Measurements from ENCODE around the gene UBE2N. TPM values are rescaled to one million over a fixed set of nuclear protein-coding genes. Genes with fewer than 3 reads are reported as not detected.
A peak's percentile ranks its signal among the peaks of the same experiment; 100 is the strongest.

UBE2N gene
- total RNA-seq, 1 experiment from 2014 or later, result 205 TPM

DNA sequence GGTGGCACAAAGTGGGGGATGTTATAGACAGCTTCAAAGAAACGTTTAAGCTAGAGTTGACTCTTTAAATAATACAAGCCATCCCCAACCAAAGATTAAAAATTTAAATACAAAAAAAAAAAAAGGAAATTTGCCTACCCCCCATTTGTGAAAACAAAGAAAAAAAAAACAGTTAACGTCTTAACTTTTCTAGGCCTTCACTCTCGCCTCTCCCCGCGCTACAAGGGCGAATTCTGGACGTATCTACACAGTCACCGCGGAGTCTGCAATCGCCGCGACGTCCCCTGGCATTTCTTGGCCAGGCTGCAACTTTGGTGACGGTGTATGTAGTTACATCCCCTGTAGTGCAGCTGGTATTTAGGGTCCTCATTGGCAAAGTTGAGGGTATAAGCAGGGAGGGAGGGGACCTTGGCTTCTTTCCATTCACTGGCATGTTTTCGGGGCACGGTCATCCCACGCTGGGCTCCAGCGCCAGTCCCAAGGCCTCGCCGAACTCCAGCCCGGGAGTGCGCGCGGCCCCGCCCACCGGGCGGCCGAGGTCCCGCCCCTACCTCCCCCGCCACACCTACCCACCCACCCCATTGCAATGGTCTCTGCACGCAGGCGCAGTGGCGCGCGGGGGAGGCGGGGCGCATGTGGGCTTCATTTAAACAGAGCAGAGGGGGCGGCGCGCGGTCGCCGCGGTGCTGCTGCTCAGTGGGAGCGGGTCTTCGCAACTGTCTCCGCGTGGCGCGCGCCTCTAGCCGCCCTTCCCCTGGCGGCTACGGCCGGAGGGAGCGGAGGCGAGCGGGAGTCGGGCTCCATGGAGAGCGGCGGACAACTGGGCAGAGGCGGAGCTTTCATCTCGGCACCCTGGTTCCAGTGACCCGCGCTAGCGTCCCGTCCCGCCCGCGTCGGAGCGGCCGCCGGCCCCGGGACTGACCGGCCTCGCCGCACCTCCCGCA is 64.2 kb downstream of the UBE2N start, which contains the start of gene NUDT4:
NUDT4 (plus strand) TSS at position 674 of the 944 bp plus-strand sequence. CDS start 398 bp downstream, outside the sequence.
- H3K4me2 ChIP-seq (ENCODE audit: low read length), result peak within 1 kb of the TSS; percentile 90

DNA sequence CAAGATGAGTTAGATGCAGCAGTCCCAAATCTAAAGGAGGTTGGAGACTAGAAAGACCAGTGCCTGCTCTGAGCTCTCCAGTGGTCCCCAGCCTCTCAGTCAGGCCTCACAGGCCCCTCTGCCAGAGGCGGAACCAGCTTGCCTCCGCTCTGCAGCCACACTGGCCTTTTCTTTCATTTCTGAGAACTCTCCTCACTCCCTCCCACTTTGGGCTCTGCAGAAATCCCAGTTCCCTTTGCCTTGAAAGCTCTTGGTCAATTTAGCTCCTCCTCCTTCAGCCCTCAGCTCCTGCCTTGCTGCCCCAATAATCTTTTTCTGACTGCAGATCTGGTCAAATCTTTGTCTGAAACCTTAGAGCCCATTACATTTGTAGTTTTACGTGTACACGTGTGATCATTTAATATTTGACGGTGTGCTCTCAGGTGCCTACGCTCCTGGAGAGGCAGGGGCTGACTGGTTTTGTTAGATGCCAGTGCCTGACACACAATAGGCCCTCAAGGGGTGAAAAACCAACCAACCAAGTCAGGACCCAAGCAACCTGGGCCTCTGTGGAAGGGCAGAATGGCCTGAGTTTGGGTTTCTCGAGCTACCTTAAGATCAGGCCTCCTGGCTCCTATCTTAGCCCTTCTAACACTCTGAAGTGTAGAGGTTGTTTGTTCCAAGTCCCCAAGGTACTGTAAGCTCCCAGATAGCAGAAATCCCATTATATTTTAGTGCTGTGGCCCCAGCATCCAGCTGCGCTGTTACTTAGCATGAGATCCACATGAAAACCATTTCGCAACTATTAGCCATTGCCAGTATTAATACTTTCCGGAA is 65.1 kb downstream of the UBE2N start:
- ATAC-seq (no peak), DNase-seq (peak; percentile 21)
- Histone ChIP-seq H3K27me3 (ENCODE audit: low read length) (no peaks in the 10 kb centered on the region), H3K9ac (ENCODE audit: low read length) (peak overlapping the region; percentile 80), H3K9me3 (ENCODE audit: low read length) (no peaks in the 10 kb centered on the region), H2AFZ (ENCODE audit: low read length) (peak overlapping the region; percentile 89), H3K4me1 (ENCODE audit: insufficient read depth, low read length) (peaks cover 28% of the 10 kb centered on the region), H3K4me2 (ENCODE audit: low read length) (peak overlapping the region; percentile 90), H3F3A (ENCODE audit: low read length, unreplicated experiment) (no peaks in the 10 kb centered on the region), H3K36me3 (ENCODE audit: low read depth, low read length) (no peaks in the 10 kb centered on the region), H3K4me3 (ENCODE audit: low read length) (peak overlapping the region; percentile 74), H4K20me1 (ENCODE audit: low read length) (peaks cover 30% of the 10 kb centered on the region), H3K9me2 (replicated peaks; ENCODE audit: low read length) (no peaks in the 10 kb centered on the region), H3K79me2 (ENCODE audit: low read length) (peaks cover 35% of the 10 kb centered on the region), H3K27ac (ENCODE audit: low read length) (no peak overlapping the region)
- TF ChIP-seq, protein P1, sequence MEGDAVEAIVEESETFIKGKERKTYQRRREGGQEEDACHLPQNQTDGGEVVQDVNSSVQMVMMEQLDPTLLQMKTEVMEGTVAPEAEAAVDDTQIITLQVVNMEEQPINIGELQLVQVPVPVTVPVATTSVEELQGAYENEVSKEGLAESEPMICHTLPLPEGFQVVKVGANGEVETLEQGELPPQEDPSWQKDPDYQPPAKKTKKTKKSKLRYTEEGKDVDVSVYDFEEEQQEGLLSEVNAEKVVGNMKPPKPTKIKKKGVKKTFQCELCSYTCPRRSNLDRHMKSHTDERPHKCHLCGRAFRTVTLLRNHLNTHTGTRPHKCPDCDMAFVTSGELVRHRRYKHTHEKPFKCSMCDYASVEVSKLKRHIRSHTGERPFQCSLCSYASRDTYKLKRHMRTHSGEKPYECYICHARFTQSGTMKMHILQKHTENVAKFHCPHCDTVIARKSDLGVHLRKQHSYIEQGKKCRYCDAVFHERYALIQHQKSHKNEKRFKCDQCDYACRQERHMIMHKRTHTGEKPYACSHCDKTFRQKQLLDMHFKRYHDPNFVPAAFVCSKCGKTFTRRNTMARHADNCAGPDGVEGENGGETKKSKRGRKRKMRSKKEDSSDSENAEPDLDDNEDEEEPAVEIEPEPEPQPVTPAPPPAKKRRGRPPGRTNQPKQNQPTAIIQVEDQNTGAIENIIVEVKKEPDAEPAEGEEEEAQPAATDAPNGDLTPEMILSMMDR (conservative IDR thresholded peaks at IDR 0.05; ENCODE audit: low read depth, low read length), result no peak
- intact Hi-C loops (cut with micrococcal nuclease), result loop anchor here (1.0 to 10.0 kb wide), 6 partner anchors 49 to 284 kb away; no protein-coding TSS in a partner anchor
- no TSS peak for BruUV-seq (replicated peaks)
- CTCF ChIA-PET, result interaction anchor here (0.6 kb wide), 1 partner anchor 118 kb away, joined by 4 read pairs; no protein-coding TSS in a partner anchor
- POLR2A ChIA-PET (ENCODE audit: unreplicated experiment), result interaction anchor here (0.5 to 0.7 kb wide), 3 partner anchors 53 to 389 kb away, joined by 3 to 15 read pairs (median 8); no protein-coding TSS in a partner anchor

More for the DNA sequence above, 64.2 kb downstream of the UBE2N start, which contains the start of gene NUDT4:
- Histone ChIP-seq H2AFZ (ENCODE audit: low read length) (peak within 1 kb of the TSS; percentile 89), H3F3A (ENCODE audit: low read length, unreplicated experiment) (no peaks in the 10 kb centered on the region), H3K4me3 (ENCODE audit: low read length) (peak within 1 kb of the TSS; percentile 97), H3K27ac (ENCODE audit: low read length) (peak within 1 kb of the TSS; percentile 15; the same call in 1 of the 2 replicates), H3K9ac (ENCODE audit: low read length) (peak within 1 kb of the TSS; percentile 80), H3K9me3 (ENCODE audit: low read length) (no peaks in the 10 kb centered on the region), H3K36me3 (ENCODE audit: low read depth, low read length) (no peaks in the 10 kb centered on the region), H3K9me2 (replicated peaks; ENCODE audit: low read length) (no peaks in the 10 kb centered on the region), H4K20me1 (ENCODE audit: low read length) (peaks cover 31% of the 10 kb centered on the region), H3K27me3 (ENCODE audit: low read length) (no peaks in the 10 kb centered on the region), H3K4me1 (ENCODE audit: insufficient read depth, low read length) (peaks cover 30% of the 10 kb centered on the region), H3K79me2 (ENCODE audit: low read length) (peaks cover 44% of the 10 kb centered on the region)
- BruUV-seq (replicated peaks), result TSS peak; percentile 72
- ChIA-PET CTCF (no interaction called here), POLR2A (ENCODE audit: unreplicated experiment) (interaction anchor here (0.5 to 0.7 kb wide), 3 partner anchors 52 to 390 kb away, joined by 3 to 15 read pairs (median 8); no protein-coding TSS in a partner anchor)
- peak; percentile 72 for ATAC-seq
- peak; percentile 95 for DNase-seq
- intact Hi-C loops (cut with micrococcal nuclease), result loop anchor here (1.0 to 10.0 kb wide), 6 partner anchors 50 to 285 kb away; no protein-coding TSS in a partner anchor
- TF ChIP-seq EZH2phosphoT487 (IDR thresholded peaks at IDR 0.05; ENCODE audit: borderline replicate concordance, low read length) (no peak), EZH2 (IDR thresholded peaks at IDR 0.05; ENCODE audit: low read length, unreplicated experiment) (no peak)
- TF ChIP-seq, protein P1 (conservative IDR thresholded peaks at IDR 0.05; ENCODE audit: low read depth, low read length), result no peak

Measured in PC-3 (cell line).